Measurements from ENCODE around the gene TUBA3C.

Gene TUBA3C

DNA sequence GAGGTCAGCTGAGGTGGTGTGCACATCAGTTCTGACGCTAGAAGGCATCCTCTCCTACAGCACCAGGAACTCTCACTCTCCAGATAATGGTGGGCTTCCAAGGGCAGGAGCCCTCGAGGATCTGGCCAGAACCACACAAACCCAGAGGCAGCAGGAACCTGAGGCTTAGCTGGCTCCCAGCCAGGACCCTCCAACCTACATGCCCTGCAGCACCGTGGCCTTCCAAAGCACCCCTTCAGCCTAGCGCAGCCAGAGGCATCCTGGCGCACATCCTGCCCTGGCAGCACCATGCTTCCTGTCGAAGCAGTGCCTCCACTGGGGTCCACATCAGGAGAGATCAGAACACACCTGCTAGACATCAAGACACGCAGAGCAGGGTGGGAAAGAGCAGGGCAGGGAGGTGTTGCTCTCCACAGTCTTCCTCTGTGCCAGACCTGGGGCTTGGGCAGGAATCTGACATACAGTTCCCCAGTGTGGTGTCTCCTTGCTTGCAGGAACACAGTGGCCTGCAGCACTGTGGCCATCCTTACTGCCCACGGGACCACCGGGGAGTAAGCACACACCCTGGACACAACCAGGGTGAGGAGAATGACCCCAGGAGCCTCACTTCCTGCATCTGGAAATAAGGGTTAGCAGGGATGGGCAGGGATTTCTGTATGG, 21.7 kb downstream of the TUBA3C start:
- no peak for DNase-seq

DNA sequence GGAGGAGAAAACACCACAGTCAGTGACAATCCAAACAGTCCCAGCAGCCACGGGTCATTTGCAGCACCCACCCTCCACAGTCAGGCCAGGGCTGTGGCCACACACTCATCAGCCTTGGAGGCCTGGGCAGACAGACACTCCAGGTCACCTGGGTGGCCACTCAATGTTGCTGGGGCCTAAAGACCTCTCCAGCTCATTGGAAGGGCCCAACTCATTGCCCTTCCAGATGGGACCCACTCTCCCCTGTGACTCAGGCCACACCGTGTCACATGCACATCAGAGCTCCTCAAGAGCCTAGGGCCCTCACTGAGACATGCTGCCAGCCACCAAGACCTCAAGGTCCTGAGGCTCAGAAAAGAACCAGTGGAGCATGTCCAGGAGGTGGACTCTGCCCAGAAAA, 22.4 kb downstream of the TUBA3C start:
- DNase-seq: no peak

DNA sequence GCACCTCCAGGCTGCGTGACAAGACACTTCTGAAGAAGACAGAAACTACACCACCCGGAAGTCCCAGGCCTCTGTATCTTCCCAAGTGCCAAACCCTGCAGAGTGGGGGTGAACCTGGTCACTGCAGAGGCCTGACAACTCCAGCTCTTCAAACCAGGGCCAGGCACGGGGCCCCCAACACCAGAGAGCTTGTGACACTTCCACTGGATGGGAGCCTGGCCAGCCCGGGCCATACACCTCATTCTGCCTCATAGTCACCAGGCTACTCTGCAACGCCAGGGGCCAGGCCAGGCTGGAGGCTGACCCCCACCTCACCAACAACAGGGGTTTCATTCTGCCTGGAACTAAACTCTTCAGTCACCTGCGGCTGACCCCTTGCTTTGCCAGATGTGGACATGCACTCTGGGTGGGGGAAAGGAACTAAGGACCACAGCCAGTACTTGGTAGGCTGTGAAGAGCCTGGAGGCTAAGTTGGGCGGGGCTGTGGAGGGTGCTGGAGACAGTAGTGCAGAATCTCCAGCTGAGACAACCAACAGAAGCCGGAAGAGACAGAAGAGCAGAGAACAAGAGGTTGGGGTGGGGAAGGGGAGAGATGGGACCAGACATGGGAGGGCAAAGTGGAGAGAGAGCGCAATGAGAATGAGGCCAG, 23.0 kb downstream of the TUBA3C start:
- no peak for DNase-seq

DNA sequence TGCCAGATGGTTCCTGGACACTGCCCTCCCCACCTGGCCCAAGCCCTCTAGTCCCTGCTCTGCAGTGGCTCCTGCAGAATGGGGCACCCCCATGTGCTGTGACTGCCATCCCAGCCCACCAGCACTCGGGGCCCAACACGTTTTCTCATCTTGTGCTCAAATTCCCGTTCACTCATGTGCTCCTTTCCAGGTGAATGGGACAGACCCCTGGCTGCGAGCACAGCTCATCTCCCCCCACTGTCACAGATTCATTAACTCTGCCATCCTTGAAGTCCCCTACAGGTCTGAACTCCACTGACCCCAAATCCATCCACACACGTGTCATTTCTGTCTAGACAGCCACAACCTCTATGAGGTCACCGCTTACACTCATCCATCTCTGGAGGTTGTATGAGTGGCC, 23.6 kb downstream of the TUBA3C start:
- DNase-seq: no peak

DNA sequence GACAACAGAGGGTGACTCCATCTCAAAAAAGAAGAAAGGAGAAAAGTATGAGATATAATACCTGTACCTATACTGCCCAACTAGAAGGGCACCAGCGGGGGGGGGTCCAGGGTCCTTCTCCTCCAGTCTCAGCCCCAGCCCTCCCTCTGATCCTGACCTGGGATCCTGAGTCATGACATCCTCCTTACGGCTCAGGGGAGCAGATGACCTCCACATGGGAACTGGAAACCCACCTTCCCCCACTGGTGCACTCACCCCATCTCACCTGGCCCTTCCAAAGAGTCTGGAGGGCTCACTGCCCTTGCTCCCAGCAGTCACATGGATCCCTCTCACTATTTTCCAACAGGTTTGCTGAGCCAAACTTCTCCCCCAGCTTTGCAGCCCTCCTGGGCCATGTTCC, 24.2 kb downstream of the TUBA3C start:
- DNase-seq: no peak

DNA sequence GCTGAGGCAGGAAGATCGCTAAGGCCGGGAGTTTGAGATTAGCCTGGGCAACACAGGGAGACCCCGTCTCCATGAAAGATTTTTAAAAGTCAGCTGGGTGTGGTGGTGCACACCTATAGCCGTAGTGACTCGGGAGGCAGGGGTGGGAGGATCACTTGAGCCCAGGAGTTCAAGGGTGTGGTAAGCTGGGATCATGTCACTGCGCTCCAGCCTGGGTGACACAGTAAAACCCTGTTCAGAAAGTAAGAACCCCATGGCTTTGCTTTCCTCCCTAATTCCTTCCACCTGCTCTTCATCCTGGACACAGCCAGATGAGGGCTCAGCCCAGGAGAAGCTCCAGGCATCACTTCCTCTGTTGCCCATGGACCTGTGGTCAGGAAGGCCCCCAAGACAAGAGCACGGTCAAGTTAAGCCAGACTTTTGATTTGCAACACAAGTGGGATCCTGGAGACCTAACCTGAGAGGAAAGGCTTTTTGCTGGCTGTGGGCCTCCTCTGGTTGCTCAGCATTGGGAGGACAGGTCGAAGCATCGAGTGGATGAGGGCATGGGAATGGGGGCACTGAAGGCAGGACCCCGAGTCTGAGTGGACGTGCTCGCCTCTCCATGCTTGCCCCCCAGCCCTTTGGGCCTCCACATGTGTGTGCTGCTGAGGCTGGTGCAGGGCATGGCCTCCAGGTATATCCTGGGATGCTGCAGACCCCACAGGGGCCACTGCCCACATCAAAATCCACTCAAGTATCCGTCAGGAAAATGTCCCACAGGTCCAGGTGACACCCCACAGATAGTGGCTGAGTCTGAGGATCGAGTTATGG, 25.4 kb downstream of the TUBA3C start:
- no peak for DNase-seq

DNA sequence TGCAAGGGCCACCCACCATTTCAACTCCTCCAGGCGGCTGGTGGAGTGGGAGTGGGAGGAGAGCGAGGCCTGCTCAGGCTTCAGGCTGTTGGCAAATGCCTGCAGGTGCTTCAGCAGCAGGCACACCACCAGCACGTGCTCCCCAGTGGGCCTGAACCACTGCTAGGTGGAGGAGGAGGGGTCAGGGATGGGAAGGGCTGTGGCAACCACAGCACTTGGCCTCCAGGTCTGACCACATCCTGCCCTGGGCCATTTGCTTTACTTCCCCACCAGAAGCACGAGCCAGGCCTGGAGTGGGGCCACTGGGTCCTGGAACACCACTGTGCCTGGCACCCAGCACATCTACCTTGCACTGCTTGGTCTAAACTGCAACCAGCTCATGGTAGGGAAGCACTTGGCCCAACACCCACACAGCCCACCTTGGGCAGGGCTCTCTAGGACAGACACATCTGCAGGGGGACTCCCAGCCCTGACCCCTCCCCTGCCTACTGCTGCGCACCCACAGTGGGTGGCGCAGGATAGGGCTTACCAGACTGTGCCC, 26.2 kb downstream of the TUBA3C start:
- no peak for DNase-seq

DNA sequence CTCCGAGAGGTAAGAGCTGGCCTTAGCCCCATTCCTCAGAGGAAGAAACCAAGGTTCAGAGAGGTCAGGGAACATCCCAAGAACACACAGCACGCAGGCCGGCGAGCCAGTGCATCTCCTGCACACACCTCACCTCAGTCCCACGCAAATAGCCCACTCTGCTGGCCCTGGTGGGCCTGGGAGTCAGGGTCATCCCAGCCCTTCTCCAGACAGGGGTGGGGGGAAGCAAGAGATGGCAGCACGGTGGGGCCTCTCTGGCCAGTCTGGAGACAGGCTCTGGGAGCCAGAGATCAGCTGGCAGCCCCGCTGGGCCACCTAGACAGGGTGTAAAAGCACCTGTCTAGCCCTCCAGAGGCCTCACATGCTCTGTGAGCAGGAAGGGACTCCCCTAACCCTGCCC, 26.8 kb downstream of the TUBA3C start:
- no peak for DNase-seq

DNA sequence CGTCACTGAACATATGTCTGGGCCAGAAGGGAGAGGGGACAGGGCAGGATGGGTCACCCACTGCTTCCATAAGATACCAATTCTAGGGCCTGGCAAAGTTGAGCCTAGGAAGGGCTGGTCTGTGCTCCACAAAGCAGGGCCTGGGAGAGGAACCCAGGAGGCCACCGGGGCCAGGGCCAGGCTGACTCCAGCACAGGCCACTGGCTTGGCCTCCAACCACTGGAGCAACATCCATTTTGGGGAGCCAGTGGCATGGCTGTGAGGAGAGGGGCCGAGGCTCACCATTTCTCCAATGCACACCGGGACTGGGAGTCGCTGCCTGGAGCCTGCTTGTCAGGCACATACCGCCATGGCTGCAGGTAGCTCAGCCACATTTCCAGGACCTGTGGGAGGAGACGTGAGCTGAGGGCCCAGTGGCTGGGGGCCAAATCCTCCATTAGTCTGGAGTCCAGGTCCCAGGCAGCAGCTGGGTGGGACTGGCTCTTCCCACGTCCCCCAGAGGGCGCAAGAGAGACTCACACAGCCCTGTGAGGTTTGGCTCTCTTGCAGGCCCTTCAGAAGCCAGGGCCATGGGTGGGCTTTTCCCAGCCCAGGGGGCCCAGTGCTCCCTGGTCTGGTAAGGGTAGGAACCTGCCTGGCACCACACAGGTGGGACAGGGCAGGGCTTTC, 27.7 kb downstream of the TUBA3C start:
- peak; percentile 73 for DNase-seq

DNA sequence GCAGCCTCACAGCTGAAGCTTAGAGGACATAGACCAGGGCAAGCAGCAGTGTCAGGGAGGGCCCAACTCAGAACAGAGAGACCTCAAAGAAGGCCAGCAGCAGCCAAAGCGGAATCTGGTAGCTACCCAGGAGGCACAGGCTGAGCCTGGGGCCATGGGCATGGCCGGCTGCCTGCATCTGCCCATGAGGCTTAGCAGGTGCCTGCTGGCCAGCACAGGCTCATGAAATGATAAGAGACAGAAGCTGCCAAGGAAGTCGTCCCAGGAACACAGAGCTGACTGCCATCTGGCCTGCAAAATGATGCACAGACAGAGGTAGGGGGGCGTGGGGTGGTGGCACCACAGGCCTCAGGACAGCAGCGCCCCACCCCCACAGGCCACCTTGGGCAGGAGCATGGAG, 29.2 kb downstream of the TUBA3C start:
- no peak for DNase-seq

DNA sequence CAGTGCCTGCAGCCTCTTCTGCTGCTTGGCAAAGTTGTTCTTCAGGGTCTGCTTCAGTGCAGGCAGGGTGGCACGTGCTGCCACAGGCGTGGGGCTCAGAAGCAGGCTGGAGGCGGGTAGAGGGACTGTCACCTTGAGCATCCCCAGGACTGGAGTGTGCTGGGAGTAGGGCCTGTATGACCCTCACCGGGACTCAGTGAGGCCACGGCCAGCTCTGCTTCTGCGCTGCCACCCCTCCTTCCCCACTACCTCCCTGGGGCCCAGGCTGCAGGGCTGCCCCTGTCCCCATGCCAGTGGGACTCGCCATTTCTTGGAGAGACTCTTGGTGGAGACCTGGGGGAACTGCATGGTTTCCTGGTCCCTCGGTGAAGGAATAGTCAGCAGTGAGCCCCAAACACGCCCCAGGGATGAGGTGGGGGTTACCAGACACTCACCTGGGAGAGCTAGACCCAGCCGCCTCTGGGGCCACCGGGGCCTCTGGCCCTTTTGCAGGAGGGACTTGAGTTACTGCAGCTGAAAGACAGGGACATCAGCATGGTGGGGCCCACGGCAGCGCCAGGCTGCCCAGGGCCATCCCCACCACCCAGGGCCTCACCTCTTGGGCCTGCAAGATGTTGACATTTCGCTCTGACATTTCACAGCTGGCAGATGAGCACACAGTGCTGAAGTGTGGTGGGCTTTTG, 29.9 kb downstream of the TUBA3C start:
- no peak for DNase-seq

DNA sequence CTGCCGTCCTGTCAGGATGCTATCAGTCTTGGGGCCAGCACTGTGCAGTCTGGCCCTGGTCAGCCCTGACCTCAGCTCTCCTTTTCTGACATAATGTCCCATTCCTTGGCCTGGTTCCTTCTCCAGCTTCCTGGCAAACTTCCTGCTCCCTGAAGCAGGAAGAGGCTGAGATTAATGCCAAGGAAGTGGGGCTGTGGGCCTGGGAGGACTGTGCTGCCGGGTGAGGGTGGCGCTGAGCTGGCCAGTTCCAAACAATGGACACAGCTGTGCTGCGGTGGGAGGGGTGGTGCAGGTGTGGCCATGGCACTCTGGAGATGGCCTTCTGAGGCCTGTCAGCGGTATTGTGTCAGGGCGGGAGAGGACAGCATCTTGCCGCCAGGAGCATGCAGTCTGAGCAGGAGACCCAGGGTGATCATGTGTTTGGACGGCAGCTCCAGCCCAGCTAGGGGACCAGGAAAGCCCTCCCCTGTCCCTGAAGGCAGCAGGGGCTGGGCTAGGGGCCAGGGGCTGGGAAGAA, 30.9 kb downstream of the TUBA3C start:
- no peak for DNase-seq

DNA sequence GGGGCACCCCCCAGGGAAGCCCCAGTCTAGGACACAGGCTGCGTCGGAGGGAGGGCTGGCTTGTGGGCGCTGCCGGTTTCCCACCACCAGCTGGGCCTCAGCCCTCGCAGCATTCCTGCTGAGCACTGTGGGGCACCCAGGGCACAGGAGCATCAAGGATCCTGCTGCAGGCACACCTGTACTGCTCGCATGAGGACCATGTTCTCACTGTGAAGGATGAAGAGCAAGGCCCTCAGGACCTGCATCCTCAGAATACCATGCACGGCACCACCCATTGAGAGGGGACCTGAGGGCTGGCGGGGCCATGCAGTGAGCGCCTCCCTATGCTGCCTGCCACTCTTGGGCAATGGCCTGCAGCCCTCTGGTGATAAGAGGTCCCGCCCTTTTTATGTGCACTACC, 31.4 kb downstream of the TUBA3C start:
- DNase-seq: no peak

DNA sequence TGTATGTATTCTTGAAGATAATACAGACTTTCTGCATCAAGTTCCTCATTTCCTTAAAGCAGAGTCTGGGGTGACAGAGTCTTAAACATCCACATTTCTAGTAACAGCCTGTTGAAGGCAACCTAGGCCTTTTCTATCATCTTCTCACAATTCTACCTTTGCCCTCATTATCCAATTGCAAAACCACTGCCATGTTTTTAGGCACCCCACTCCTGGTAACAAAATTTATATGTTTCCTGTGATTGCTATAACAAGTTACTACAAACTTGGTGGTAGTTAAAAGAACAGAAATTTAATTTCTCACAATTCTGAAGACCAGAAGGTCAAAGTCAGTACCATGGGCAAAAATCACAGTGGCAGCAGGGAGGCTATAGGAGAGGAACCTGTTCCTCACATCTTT, 33.1 kb downstream of the TUBA3C start:
- DNase-seq: no peak

Data from NCI-H82 (cell line).